Tibial nerve (tissue), 3 donors: ENCODE results near the gene JAGN1.

Experiments
- POLR2A ChIP-seq, 2 donors: fragments of 450-650 bp; IDR thresholded peaks; one replicate each; pipeline ENCODE4 v1.6.1; 2017; ENCODE audit warnings: antibody characterized with exemption in 2 of 2, mild to moderate bottlenecking in 2 of 2, moderate library complexity in 2 of 2
- TF ChIP-seq, protein P1 (sequence below), 5 experiments: fragments of 200-600 bp in 3 of 5; fragments of 450-650 bp in 2 of 5; sonication (generic) in 3 of 5; IDR thresholded peaks; one replicate each; pipeline ENCODE4 v1.5.1; 2016 to 2019; ENCODE audit warnings: antibody characterized with exemption in 5 of 5, mild to moderate bottlenecking in 3 of 5, moderate library complexity in 2 of 5

DNA sequence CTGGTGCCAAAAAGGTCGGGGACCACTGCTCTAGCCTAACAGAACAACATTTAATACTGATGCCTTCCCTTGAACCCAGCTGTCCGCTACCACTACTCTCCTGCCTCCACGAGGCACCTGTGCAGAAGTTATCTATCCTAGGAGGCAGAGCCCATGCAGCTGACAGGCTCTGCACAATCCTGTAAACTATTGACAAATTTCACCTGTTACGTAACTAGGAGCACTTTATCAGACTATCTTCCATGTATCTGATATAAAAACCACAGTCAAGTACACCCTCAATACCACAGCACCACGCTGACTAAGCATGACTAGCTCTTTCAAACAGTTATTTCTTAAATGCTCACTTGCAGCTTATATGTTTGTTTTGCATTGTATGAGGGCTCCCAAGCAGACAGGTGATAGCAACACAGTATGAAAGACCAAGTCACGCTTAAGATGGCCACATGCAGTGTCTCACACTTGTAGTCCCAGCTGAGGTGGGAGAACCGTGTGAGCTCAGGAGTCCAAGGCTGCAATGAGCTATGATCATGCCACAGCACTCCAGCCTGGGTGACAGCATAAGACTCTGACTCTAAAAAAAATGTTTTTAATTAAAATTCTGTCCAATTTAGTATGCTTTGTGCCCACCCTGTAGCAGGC, 22.0 kb downstream of the JAGN1 start:
- no peak for TF ChIP-seq POLR2A (IDR thresholded peaks at IDR 0.05)
- TF ChIP-seq, protein P1, sequence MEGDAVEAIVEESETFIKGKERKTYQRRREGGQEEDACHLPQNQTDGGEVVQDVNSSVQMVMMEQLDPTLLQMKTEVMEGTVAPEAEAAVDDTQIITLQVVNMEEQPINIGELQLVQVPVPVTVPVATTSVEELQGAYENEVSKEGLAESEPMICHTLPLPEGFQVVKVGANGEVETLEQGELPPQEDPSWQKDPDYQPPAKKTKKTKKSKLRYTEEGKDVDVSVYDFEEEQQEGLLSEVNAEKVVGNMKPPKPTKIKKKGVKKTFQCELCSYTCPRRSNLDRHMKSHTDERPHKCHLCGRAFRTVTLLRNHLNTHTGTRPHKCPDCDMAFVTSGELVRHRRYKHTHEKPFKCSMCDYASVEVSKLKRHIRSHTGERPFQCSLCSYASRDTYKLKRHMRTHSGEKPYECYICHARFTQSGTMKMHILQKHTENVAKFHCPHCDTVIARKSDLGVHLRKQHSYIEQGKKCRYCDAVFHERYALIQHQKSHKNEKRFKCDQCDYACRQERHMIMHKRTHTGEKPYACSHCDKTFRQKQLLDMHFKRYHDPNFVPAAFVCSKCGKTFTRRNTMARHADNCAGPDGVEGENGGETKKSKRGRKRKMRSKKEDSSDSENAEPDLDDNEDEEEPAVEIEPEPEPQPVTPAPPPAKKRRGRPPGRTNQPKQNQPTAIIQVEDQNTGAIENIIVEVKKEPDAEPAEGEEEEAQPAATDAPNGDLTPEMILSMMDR (IDR thresholded peaks at IDR 0.05) = no peak
